K562 (cell line): ENCODE measurements around the gene KAT14. TPM values are rescaled to one million over a fixed set of nuclear protein-coding genes. Genes with fewer than 3 reads are reported as not detected.

Source experiments
- BACH1 ChIP-seq: fragments of 200-800 bp; sonication (Bioruptor generic); IDR thresholded peaks from 2 replicates; pipeline ENCODE4 v1.6.1; 2016; ENCODE audit warnings: missing genetic modification characterization, missing compliant biosample characterization
- EP300 ChIP-seq: IDR thresholded peaks from 2 replicates; pipeline ENCODE4 v1.6.1; 2012; ENCODE audit warnings: low read length, improper control_type of control experiment
- GABPB1 ChIP-seq: sonication (generic); formaldehyde crosslinking; IDR thresholded peaks from 2 replicates; pipeline ENCODE4 v1.8.0; 2022; ENCODE audit warnings: mild to moderate bottlenecking, missing genetic modification reagents
- HNRNPK ChIP-seq: fragments of 200-400 bp; formaldehyde crosslinking; IDR thresholded peaks from one replicate; pipeline ENCODE4 v1.6.1; 2018; ENCODE audit warnings: mild to moderate bottlenecking, low read depth, low read length; ENCODE audit not compliant: poor library complexity, severe bottlenecking
- ILF3 ChIP-seq: fragments of 450-650 bp; IDR thresholded peaks from 2 replicates; pipeline ENCODE4 v1.6.1; 2018; ENCODE audit warnings: antibody characterized with exemption, mild to moderate bottlenecking, moderate library complexity, borderline replicate concordance
- NCOA4 ChIP-seq: fragments of 450-650 bp; IDR thresholded peaks from 2 replicates; pipeline ENCODE4 v1.6.1; 2018; ENCODE audit warnings: mild to moderate bottlenecking; ENCODE audit not compliant: partially characterized antibody
- NELFE ChIP-seq: IDR thresholded peaks from 2 replicates; pipeline ENCODE4 v1.6.1; 2011; ENCODE audit warnings: mild to moderate bottlenecking; ENCODE audit not compliant: insufficient read depth, insufficient read length
- NR2C2 ChIP-seq, 2 experiments: fragments of 200-800 bp in 1 of 2; sonication (Bioruptor generic) in 1 of 2; sonication (generic) in 1 of 2; formaldehyde crosslinking in 1 of 2; IDR thresholded peaks; 2 replicates each; pipeline versions ENCODE4 v1.6.1 to v1.8.0; 2016 to 2022; ENCODE audit warnings: mild to moderate bottlenecking in 1 of 2, missing compliant biosample characterization in 1 of 2, missing genetic modification characterization in 1 of 2, missing genetic modification reagents in 1 of 2
- NR4A1 ChIP-seq, 2 experiments: fragments of 250-450 bp in 1 of 2; fragments of 450-650 bp in 1 of 2; sonication (Bioruptor Pico) in 1 of 2; IDR thresholded peaks; 2 replicates each; pipeline versions ENCODE4 v1.4.0 to v1.6.1; 2016 to 2020; ENCODE audit warnings: mild to moderate bottlenecking in 2 of 2, missing compliant biosample characterization in 1 of 2, missing genetic modification characterization in 1 of 2, moderate library complexity in 1 of 2
- POLR2AphosphoS2 ChIP-seq: IDR thresholded peaks from 2 replicates; pipeline ENCODE4 v1.6.1; 2012; ENCODE audit warnings: low read length, improper control_type of control experiment
- PRMT5 ChIP-seq: sonication (generic); formaldehyde crosslinking; IDR thresholded peaks from 2 replicates; pipeline ENCODE4 v1.5.0; 2020; ENCODE audit warnings: missing genetic modification reagents
- SMAD4 ChIP-seq: fragments of 250-450 bp; sonication (Bioruptor Pico); conservative IDR thresholded peaks from 2 replicates; pipeline ENCODE4 v1.8.0; 2021; ENCODE audit warnings: inconsistent platforms, mild to moderate bottlenecking, moderate library complexity
- SMARCA4 ChIP-seq: fragments of 450-650 bp; IDR thresholded peaks from 2 replicates; pipeline ENCODE4 v1.6.1; 2016
- SUPT5H ChIP-seq: fragments of 450-650 bp; IDR thresholded peaks from 2 replicates; pipeline ENCODE4 v1.6.1; 2016
- TCF7 ChIP-seq: sonication (generic); IDR thresholded peaks from 2 replicates; pipeline ENCODE4 v1.6.1; 2016; ENCODE audit warnings: antibody characterized with exemption, borderline replicate concordance
- TEAD1 ChIP-seq, 2 experiments: fragments of 450-650 bp in 1 of 2; sonication (generic) in 1 of 2; formaldehyde crosslinking; IDR thresholded peaks; 2 replicates each; pipeline versions ENCODE4 v1.4.0 to v1.8.0; 2020 to 2022; ENCODE audit warnings: mild to moderate bottlenecking in 2 of 2, missing genetic modification reagents in 1 of 2
- ZFPM2 ChIP-seq: fragments of 250-450 bp; sonication (Bioruptor Pico); IDR thresholded peaks from 2 replicates; pipeline ENCODE4 v1.5.1; 2022; ENCODE audit warnings: mild to moderate bottlenecking
- ZHX1 ChIP-seq: fragments of 150-350 bp; conservative IDR thresholded peaks from 2 replicates; pipeline ENCODE4 v1.6.1; 2014; ENCODE audit warnings: low read length
- ZKSCAN8 ChIP-seq: fragments of 200-800 bp; sonication (Bioruptor generic); IDR thresholded peaks from 2 replicates; pipeline ENCODE4 v1.6.1; 2016; ENCODE audit warnings: missing genetic modification characterization, missing compliant biosample characterization
- ZNF165 ChIP-seq: fragments of 250-450 bp; sonication (Bioruptor Pico); IDR thresholded peaks from 2 replicates; pipeline ENCODE4 v1.4.0; 2020; ENCODE audit warnings: borderline replicate concordance
- ZNF217 ChIP-seq: sonication (generic); formaldehyde crosslinking; IDR thresholded peaks from 2 replicates; pipeline ENCODE4 v1.8.0; 2022; ENCODE audit warnings: mild to moderate bottlenecking, missing genetic modification reagents
- ZNF263 ChIP-seq: sonication (generic); formaldehyde crosslinking; IDR thresholded peaks from 2 replicates; pipeline ENCODE4 v1.8.0; 2022; ENCODE audit warnings: mild to moderate bottlenecking, missing genetic modification reagents, borderline replicate concordance
- ZNF696 ChIP-seq: fragments of 250-450 bp; sonication (Bioruptor Pico); conservative IDR thresholded peaks from 2 replicates; pipeline ENCODE4 v1.4.0; 2020; ENCODE audit warnings: mild to moderate bottlenecking, moderate library complexity
- ZNF699 ChIP-seq: fragments of 250-450 bp; sonication (Bioruptor Pico); IDR thresholded peaks from 2 replicates; pipeline ENCODE4 v1.8.0; 2021; ENCODE audit warnings: mild to moderate bottlenecking, moderate library complexity; ENCODE audit not compliant: insufficient replicate concordance
- polyA plus RNA-seq, 8 experiments: library from polyadenylated mRNA; depleted of rRNA in 4 of 8; stranded (reverse) in 5 of 8; unstranded in 3 of 8; fragments of >200 nt; fragmentation: Nextera tagmentation in 2 of 8; fragmentation: Illumina TruSeq in 1 of 8; extraction: Ambion mirVana in 2 of 8; extraction: Trizol in 1 of 8; gene quantifications; 2 replicates each; pipeline versions ENCODE4 v1.2.1 to v1.2.3, GENCODE V29; 2011 to 2014; ENCODE audit warnings: inconsistent platforms in 1 of 8, missing spikeins in 1 of 8
- total RNA-seq, 7 experiments: library from RNA; depleted of rRNA in 6 of 7; stranded (reverse); fragments of >200 nt in 6 of 7; fragmentation: Illumina TruSeq in 2 of 7; extraction: Trizol in 2 of 7; gene quantifications; 2 replicates each; pipeline versions ENCODE4 v1.2.1 to v1.2.3, GENCODE V29; 2011 to 2021; ENCODE audit warnings: low replicate concordance in 1 of 7
- TF ChIP-seq, protein P1 (sequence below), 2 experiments: IDR thresholded peaks; 2 replicates each; pipeline ENCODE4 v1.6.1; 2011; ENCODE audit warnings: borderline replicate concordance in 1 of 2, control low read depth in 1 of 2, low read depth in 1 of 2, low read length in 1 of 2, mild to moderate bottlenecking in 1 of 2, mixed read lengths in 1 of 2, moderate library complexity in 1 of 2; ENCODE audit not compliant: insufficient read depth in 1 of 2, insufficient read length in 1 of 2, poor library complexity in 1 of 2, severe bottlenecking in 1 of 2; ENCODE audit errors: extremely low read depth in 1 of 2

KAT14 gene
- total and polyA plus RNA-seq, 9 of the 15 experiments (the other 6 are each of a cell fraction or from before 2014, with no cell fraction given): 1.7 to 7.2 (median 5.6) TPM

GRCh38 chr20:18176318-18176785 lies 38.7 kb downstream of the KAT14 start (continued):
- no peak for TF ChIP-seq ILF3
- TF ChIP-seq, protein P1, sequence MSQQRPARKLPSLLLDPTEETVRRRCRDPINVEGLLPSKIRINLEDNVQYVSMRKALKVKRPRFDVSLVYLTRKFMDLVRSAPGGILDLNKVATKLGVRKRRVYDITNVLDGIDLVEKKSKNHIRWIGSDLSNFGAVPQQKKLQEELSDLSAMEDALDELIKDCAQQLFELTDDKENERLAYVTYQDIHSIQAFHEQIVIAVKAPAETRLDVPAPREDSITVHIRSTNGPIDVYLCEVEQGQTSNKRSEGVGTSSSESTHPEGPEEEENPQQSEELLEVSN (IDR thresholded peaks at IDR 0.05; ENCODE audit: borderline replicate concordance in 1 of 2, extremely low read depth in 1 of 2, insufficient read depth in 1 of 2, insufficient read length in 1 of 2, low read depth in 1 of 2, low read length in 1 of 2, poor library complexity in 1 of 2, severe bottlenecking in 1 of 2): no peak
- no peak for TF ChIP-seq PRMT5 (CRISPR knock-in tag)
- TF ChIP-seq ZNF217 (CRISPR knock-in tag): no peak
- TF ChIP-seq NELFE: no peak
- TF ChIP-seq TEAD1 (CRISPR knock-in tag; IDR thresholded peaks at IDR 0.05): no peak
- TF ChIP-seq NCOA4: no peak
- no peak for TF ChIP-seq NR2C2 (CRISPR knock-in tag; IDR thresholded peaks at IDR 0.05)
- TF ChIP-seq NR2C2 (tag; IDR thresholded peaks at IDR 0.05): no peak
- no peak for TF ChIP-seq ZNF696 (CRISPR knock-in tag)
- no peak for TF ChIP-seq ZNF699 (CRISPR knock-in tag)
- peak; percentile 51; the same call in 1 of the 2 replicates for TF ChIP-seq ZNF263 (CRISPR knock-in tag)
- no peak for TF ChIP-seq SMARCA4
- no peak for TF ChIP-seq POLR2AphosphoS2
- TF ChIP-seq HNRNPK: no peak
- no peak for TF ChIP-seq SUPT5H
- TF ChIP-seq GABPB1: no peak
- TF ChIP-seq ZFPM2 (CRISPR knock-in tag): no peak
- no peak for TF ChIP-seq ZHX1
- no peak for TF ChIP-seq BACH1
- TF ChIP-seq SMAD4 (CRISPR knock-in tag): peak; percentile 55; the same call in 1 of the 2 replicates
- no peak for TF ChIP-seq NR4A1 (CRISPR knock-in tag; IDR thresholded peaks at IDR 0.05)
- TF ChIP-seq NR4A1 (tag; IDR thresholded peaks at IDR 0.05): 0 out of 2 replicates have a peak, but pooled peaks have one; percentile 39
- TF ChIP-seq EP300: peak; percentile 47; the same call in 1 of the 2 replicates
- no peak for TF ChIP-seq TCF7
- no peak for TF ChIP-seq ZKSCAN8 (CRISPR knock-in tag)
- no peak for TF ChIP-seq ZNF165 (CRISPR knock-in tag)
